Stimulated activated CD4-positive, alpha-beta T cell treated with anti-CD3 and anti-CD28 coated beads, Interleukin-1b, Interleukin-23, amount 100 ng/mL, for 4 hours (primary cell): ENCODE data around the gene CDK17.
"Not testable (repeated sequence)": the region's sequence is repeated elsewhere in the genome, so short reads cannot be mapped to it uniquely, and the experiment has no call there.

Experiments
- DNase-seq, 2 donors: peaks; one replicate each; pipeline ENCODE4 v3.0.0-alpha.2; 2020; ENCODE audit warnings: low read depth in 2 of 2

The CDK17 gene

DNA sequence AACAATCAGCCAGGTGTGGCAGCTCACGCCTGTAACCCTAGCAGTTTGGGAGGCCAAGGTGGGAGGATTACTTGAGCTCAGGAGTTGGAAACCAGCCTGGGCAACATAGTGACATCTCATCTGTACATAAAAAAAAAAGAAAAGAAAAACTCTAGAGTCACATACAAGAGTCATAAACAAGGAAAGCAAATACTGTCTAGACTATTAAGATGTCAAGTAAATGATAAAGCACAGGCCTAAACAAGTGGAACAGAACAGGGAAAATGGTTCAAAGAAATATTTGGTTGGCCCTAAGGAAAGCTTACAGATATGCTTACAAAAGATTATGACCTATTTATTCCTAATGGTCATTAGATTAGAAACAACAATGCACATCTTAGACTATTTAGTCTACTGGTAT lies 12.3 kb downstream of the CDK17 start:
- DNase-seq, result no peak

DNA sequence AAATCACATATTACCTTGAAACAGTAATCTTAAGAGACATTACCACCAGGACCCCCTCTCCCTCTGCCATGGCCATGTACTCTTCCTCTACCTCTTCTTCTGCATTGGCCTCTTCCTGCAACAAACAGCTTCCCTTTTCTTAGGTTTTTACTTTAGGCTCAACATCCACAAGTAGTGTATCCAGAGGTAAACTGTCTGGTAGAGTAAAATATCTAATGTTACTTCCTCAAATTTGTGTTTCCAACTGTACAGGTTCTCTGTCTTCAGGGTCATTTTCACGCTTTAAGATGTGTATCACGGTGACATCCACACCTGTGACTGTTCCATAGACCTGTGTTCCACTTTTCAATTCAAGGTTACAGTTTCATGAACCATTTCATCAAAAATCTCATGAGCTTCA lies 13.4 kb downstream of the CDK17 start:
- DNase-seq, result no peak

DNA sequence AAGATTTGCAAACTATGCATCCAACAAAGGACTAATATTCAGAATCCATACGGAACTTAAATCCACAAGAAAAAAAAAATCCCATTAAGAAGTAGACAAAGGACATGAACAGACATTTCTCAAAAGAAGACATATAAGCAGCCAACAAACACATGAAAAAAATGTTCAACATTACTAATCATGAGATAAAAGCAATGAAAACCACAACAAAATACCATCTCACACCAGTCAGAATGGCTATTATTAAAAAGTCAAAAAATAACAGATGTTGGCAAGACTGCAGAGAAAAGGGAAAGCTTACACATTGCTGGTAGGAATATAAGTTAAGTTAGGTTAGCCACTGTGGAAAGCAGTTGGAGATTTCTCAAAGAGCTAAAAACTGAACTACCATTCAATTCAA lies 16.2 kb downstream of the CDK17 start:
- no peak for DNase-seq

DNA sequence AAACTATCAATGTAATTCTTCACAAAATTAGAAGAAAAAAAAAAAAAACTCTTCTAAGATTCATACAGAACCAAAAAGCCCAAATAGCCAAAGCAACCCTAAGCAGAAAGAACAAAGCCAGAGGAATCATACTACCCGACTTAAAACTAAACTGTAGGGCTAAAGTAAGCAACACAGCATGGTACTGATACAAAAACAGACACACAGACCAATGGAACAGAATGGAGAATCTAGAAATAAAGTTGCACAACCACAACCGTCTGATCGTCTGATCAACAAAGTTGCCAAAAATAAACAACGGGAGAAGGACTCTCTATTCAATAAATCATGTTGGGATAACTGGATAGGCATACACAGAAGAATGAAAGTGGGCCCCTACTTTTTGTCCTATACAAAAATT lies 16.9 kb downstream of the CDK17 start:
- DNase-seq, result no peak

DNA sequence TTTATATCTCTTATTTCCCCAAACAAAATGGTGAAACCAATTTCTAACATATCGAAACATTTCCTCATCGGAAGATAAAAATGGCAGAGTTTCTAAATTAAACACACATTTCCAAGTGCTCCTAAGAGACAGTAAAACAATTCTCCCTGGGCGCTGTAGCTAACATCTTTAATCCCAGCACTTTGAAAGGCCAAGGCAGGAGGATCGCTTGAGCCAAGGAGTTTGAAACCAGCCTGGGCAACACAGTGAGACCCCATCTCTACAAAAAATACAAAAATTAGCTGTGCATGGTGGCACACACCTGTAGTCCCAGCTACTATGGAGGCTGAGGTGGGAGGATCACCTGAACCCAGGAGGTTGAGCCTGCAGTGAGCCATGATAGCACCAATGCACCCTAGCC lies 20.5 kb downstream of the CDK17 start:
- DNase-seq, result not testable (repeated sequence)

DNA sequence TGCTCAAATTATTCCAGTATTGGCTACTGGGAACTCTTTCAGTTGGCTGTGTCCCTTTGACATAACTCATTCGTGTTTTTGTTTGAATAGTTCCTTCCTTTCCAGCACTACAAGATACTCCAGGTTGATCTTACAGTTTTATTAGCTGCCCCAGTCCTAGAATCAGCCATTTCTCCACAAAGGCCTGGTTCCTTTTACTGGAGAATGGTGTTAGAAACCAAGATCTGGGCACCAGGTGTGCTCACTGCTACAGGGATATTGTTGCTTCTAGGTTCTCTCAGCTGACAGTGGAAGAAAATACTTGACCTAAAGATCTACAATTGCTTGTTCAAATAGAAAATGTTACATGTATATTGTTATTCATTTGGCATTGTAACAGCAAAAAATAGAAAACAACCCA lies 21.9 kb downstream of the CDK17 start:
- DNase-seq, result no peak

DNA sequence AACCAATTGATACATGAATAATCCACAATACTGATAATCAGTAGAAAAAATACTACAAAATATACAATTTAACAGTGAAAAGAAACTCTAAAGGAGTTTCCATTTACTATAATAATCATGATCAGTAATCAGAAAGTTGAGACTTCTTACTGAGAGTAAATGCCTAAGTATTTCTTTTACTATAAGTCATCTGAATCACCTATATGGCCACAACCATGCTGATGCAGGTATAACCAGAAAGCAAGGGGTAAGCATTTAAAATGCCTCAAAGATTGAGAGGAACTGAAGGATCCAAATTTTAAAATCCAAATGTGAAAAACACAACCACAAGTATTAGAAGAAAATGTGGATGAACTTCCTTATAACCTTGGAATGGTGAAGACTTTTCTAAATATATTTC lies 23.4 kb downstream of the CDK17 start:
- DNase-seq, result no peak

DNA sequence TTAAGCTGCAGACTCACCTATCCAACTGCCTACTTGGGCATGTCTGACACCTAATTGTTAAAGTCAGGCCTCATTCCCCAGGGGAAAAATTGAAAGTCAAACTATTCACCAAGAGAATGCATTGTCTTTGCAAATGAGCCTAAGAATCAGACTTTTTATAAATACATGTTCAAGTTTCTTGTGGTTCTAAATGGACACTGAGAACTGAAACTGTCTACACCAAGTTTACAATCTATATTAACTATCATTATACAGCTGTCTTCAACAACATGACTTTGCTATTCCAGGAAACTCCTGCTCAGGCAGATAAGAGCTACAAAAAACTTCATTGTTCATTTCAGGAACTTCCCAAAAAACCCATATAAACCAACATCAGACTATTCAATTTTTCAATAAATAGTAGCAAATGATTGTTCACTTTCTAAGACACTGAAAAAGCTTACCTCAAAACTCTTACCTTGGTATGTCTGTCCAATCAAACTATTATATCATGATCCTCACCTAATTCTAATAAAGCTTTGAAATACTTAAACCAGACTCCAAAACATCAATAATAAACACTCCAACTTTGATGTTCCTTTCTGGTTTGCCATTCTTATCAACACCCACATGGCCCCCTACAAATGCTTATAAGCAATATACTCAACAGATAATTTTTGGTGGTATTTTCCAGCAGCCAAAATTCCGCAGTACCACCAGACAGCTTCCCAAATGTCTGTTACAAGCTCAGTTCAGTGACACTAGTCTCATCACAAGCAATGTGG lies 24.2 kb downstream of the CDK17 start:
- no peak for DNase-seq

DNA sequence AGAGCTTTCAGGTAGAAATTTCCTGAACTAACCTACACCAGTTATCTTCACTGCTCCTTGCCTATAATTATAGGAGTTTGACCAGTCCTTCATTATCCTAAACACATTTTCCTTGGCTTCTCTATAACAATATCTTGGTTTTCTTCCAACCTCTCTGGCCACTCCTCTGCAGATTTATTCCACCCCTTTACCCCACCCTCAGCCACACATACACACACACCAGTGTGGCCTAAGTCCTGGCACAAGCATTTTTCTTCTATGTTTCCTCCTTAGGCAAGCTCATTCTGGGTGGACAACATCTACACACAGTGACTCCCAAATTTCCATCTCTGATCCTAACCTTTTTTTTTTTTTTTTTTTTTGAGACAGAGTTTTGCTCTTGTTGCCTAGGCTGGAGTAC lies 25.1 kb downstream of the CDK17 start:
- no peak for DNase-seq

DNA sequence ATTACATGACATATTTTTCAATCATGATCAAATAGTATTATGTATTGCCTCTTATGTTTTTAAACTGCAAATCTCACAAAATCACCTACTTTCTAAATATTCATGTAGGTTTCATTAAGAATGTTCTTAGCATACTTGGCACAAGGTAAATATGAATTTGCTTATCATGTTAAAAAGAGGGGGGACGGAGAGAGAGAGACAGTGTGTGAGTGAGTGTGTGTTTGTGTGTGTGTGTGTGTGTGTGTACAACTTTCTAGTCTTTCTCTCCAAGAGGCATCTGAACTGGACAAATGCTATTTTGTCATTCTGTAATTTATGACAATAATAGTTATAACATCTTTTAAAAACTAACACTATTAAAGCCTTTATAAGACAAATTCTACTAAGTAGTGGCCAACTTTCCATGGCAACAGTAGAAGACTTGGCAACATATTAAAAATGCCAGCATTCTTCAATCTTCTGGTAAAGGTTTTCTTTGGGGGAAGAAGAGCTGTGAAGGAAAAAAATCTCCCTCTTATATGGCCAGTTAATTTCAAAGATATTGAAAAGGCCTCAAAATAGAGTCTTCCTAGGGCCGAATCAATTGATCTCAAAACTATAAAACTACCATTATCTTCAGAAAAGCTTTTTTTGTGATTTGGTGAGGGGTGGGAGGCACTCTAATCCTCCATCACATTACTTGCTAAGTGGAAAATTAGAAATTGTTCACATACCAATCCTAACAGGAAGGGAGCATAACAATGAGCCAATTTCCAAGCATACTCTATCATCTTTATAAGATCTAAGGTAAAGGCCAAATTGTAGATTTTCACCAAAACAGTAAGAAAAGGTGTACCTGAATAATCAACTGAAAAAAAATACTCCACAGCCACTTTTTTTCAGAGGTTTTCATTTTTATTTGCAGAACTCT lies 28.2 kb downstream of the CDK17 start:
- no peak for DNase-seq

DNA sequence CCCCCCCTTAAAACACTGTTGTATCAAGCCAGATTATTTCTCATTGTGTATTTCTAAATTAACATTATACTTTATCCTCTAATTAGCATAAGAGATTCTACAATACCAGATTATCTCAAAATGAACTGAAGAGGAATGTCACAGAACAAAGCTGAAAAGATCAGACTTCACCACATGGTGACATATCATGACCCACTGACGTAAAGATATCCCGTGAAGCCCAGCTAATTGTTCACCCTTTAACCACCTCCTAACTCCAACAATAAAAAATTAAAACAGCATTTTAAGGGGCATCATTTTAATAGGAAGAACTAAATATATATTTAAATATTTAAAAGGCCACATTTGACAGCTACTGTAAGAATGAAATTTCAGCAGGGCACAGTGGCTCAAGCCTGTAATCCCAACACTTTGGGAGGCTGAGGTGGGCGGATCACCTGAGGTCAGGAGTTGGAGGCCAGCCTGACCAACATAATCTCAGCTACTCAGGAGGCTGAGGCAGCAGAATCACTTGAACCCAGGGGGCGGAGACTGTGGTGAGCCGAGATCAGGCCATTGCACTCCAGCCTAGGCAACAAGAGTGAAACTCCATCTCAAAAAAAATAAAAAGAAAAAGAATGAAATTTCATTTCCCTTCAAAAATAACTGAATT lies 29.0 kb downstream of the CDK17 start:
- no peak for DNase-seq

DNA sequence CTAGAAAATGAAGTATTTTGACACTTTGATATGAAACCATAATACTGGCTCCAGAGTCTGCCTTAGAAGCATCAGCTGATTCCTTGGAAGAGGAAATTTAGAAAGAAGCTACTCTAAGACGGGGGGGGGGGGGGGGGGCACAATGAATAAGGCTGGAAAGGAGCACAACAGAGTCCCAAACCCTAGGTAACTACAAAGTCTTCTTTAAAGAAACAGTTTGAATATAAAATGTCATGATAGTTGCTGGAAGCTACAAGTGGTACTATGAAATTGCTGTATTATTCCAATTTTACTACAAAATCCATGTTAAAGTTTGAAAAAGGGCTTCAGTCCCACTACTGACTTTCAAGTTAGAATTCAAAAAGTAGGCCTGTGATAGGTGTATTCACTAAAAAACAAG lies 31.6 kb downstream of the CDK17 start:
- no peak for DNase-seq

DNA sequence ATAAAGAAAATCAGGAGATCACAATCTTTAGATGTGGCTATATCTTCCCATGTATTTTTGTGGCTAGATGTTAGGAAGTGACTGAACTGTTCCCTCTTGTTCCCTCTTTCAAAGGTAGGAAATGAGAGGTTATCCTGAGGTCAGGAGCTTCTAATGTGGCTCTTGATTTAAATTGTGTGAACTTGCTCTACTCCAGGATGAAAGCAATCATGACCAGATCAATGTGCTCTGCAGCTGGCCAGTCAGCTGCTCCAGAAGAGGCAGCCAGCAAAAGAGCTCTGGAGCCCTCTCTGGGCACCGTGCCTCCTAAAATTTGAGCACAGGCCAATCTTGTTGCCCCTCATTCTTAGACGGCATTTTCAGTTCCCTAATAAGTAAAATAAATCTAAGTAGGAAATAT lies 32.0 kb downstream of the CDK17 start:
- DNase-seq, result no peak

DNA sequence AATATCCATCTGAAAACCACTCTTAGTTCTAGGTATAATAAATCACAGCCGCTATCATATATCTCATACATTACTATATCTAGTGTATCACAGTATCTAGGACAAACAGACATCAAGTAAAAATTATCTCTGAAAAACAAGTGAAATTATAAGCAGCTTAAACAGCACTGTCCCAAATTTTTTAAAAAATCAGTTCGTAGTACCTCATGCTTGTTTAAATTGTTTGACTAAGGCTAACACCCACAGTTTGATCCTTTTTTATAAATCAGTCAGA lies 33.9 kb downstream of the CDK17 start:
- no peak for DNase-seq

DNA sequence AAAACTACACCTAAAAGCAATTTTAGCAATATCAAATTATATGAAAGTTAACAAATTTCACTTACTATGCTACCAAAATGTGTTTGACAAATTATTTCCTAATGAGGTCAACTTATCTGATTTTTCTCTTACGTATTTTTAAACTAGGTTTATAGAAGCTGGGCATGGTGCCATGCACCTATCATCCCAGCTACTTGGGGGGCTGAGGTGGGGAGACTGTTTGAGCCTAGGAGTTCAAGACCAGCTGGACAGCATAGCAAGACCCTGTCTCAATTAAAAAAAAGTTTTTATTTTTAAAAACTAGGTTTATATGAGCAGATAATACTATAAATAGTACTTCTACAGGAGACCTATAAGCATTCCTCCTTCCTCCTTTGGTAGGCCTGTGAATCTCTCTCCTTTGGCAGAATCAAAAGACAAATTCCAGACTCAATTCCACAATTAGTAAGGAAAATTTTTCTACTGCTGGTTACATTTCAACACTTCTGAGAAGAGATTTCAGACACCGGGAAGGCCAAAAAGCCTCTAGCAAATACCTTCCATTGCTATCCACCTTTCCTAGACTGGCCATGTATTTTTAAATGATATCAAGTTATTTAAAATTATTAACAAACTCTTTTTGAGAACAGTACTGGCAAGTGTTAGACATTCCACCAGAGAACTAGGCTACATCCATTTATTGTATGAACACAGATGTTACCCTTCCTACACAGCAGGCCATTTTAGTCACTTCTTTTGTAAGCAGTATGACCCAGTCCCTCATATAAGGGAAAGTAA lies 34.4 kb downstream of the CDK17 start:
- no peak for DNase-seq

DNA sequence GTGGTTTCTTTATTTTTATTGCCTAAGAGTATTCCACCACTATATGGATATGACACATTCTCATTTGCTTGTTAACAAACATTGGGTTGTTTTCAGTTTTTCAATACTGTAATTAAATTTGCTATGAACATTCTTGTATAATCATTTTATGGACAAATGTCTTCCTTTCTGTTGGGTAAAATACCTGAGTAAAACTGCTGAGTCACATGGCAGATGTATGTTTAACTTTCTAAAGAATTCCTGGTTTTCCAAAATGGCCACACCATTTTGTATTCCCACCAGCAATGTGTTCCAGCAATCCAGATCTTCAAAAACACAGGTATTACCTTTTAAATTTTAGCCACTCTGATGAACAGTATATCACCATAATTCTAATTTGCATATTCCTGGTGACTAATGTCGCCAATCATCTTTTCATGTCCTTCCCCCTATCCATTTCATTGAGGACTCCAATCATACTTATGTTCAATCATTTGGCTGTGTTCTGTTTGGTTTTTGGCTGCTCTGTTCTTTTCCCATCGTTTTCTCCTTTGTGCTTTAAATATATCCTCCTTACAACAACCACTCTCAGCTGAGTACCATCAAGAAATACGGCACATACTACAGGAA lies 36.0 kb downstream of the CDK17 start:
- DNase-seq, result no peak

DNA sequence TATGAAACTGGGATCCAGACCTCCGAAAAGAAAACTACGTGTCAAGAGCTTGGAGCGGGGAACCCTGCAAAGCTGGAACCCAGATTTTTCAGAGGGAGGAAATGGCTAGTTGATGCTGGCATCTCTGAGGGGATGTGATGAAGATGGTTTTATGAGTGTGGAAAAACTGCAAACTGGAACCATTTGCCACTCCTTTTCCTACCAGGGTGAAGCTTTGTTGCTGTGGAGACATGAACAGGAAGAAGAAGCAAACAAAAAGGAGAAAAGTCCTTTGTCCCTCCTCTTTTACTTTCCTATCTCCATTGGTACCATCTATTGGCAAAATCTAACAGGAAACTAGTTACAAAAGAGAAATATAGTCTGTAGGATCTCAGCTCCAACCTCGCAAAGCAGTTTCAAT lies 39.2 kb downstream of the CDK17 start:
- DNase-seq, result no peak

DNA sequence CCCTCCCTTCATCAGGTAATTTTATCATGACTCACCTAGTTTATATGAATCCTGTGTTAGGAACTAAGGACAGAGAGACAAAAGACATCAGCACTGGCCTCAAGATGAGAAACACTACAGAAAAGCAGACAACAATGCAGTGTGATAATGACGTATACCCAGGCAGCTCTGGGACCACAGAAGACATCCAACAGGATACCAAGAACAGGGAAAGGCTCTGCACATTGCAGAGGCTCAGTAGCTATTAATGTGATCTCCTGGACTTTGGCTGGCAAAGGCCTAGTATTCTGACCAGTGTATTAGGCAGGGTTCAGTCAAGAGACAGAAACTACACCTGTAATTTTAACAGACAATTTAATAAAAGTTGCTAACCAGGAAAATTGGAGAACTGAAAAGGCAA lies 39.7 kb downstream of the CDK17 start:
- DNase-seq, result no peak

DNA sequence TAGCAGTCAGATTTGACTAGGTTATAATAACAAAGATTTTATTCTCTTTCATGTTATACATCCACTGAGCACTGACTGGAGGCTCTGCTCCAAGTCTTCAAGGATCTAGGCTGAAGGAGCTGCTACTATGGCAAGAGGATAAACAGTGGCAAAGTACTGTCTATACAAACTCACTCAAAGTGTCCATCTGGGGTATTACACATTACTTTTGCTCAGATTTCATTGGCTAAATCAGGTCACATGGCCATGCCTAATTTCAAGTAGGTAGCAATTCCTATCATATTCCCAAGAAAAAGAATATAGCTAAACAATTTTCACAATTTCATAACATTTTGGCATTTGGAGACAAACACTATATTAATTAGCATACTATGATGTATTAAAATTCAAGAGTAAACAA lies 40.9 kb downstream of the CDK17 start:
- no peak for DNase-seq

DNA sequence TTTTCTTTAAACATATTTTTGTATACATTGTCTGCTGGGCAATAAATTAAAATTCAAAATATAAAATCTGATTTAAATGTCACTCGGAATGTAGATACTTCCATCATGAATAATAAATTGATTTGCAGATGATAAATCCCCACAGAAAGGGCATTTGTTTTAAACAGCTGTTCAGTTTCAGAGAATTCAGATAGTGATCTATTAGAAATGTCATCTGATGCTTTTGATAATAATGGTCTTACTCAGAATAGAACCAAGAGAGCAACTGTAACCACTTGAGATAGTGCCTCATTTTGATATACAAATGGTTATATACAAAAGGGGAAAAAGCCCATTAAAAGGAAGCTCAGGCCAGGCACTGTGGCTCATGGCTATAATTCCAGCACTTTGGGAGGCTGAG lies 43.4 kb downstream of the CDK17 start:
- no peak for DNase-seq

DNA sequence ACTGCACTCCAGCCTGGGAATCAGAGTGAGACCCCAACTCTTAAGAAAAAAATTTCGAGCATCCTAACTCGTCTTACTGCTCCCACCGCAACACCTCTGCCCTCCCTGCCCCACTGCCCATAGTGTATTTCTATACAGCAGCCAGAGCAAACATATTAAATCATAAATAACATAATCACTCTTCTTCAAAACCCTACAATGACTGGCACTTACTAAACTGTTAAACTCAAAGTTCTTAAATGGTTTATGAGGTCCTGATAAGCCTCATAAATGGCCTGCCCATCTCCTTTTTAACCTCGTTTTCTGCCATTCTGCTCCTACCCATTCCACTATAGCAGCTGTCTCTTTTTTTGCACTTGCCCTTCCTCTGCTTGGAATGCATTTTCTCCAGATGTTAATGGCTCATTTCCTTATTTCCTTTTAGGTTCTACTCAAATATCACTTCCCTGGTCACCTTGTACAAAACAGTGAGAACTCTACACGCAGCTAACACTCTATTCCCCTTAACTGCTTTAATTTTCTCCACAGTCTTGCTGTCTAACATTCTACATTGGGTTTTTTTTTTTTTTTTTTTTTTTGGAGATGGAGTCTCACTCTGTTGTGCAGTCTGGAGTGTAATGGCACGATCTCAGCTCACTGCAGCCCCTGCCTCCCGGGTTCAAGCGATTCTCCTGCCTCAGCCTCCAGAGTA lies 45.2 kb downstream of the CDK17 start:
- DNase-seq, result no peak
